ENCODE results near the gene TBC1D21.

DNA sequence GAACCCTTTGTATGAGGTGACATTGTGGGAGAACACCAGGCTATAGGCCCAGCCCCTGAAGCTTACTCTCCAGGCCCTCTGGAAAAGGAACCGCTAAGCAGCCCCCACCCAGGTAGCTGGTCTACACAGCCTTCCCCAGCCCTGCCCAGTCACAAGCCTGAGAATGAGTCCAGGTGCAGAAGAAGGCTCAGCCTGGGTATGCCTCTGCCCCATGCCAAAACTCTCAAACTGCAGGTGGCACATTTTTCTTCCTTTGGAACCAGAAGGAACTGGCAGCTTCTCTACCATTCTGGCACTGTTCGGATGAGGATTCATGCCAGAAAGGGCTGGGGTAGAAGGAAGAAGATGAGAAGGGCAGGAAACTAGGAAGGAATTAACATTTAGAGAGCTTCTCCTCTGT lies 23.7 kb upstream of the TBC1D21 start:
- TF ChIP-seq, protein P1, sequence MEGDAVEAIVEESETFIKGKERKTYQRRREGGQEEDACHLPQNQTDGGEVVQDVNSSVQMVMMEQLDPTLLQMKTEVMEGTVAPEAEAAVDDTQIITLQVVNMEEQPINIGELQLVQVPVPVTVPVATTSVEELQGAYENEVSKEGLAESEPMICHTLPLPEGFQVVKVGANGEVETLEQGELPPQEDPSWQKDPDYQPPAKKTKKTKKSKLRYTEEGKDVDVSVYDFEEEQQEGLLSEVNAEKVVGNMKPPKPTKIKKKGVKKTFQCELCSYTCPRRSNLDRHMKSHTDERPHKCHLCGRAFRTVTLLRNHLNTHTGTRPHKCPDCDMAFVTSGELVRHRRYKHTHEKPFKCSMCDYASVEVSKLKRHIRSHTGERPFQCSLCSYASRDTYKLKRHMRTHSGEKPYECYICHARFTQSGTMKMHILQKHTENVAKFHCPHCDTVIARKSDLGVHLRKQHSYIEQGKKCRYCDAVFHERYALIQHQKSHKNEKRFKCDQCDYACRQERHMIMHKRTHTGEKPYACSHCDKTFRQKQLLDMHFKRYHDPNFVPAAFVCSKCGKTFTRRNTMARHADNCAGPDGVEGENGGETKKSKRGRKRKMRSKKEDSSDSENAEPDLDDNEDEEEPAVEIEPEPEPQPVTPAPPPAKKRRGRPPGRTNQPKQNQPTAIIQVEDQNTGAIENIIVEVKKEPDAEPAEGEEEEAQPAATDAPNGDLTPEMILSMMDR (conservative IDR thresholded peaks at IDR 0.05): no peak
- TF ChIP-seq ZFX (IDR thresholded peaks at IDR 0.05): no peak

Measured in C4-2B (cell line).